ENCODE results near the gene IMMP2L. TPM values are rescaled to one million over a fixed set of nuclear protein-coding genes. Genes with fewer than 3 reads are reported as not detected.

Gene IMMP2L
- total and polyA plus RNA-seq, 4 donors = 9.2 to 34.7 (median 11.1) TPM

DNA sequence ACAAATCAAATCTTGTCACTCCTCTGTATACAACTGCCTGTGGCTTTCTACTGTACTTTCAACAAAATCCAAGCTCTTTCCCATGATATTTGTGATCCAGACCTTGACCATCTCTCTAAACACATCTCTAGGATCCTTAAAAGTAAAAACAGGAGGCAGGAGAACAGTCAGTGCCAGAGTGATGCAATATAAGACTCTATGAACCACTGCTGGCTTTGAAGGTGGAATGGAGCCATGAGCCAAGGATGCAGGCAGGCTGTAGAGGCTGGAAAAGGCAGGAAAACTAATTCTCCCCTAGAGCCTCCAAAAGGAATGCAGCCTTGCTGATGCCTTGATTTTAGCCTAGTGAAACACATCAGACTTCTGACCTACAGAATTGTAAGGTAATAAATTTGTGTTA, 516.8 kb downstream of the IMMP2L start:
- Histone ChIP-seq H3K27ac (ENCODE audit: low read depth in 1 of 2, low read length in 1 of 2) (no peak overlapping the region), H3K4me1 (ENCODE audit: control insufficient read depth in 5 of 5, insufficient read depth in 5 of 5, low read length in 5 of 5) (peaks cover 0 to 9% (median 0%) of the 10 kb centered on the region in 5 donors), H3K27me3 (ENCODE audit: control insufficient read depth in 3 of 3, insufficient read depth in 3 of 3, low read length in 2 of 3) (no peaks in the 10 kb centered on the region), H3K4me3 (no peak overlapping the region), H3K9ac (ENCODE audit: insufficient read depth in 1 of 2, low read length in 2 of 2) (no peak overlapping the region), H3K36me3 (ENCODE audit: control insufficient read depth in 4 of 4, insufficient read depth in 4 of 4, low read length in 4 of 4) (no peaks in the 10 kb centered on the region), H3K9me3 (ENCODE audit: control insufficient read depth in 4 of 4, insufficient read depth in 3 of 4, low read length in 3 of 4) (no peaks in the 10 kb centered on the region)
- TF ChIP-seq, protein P1, sequence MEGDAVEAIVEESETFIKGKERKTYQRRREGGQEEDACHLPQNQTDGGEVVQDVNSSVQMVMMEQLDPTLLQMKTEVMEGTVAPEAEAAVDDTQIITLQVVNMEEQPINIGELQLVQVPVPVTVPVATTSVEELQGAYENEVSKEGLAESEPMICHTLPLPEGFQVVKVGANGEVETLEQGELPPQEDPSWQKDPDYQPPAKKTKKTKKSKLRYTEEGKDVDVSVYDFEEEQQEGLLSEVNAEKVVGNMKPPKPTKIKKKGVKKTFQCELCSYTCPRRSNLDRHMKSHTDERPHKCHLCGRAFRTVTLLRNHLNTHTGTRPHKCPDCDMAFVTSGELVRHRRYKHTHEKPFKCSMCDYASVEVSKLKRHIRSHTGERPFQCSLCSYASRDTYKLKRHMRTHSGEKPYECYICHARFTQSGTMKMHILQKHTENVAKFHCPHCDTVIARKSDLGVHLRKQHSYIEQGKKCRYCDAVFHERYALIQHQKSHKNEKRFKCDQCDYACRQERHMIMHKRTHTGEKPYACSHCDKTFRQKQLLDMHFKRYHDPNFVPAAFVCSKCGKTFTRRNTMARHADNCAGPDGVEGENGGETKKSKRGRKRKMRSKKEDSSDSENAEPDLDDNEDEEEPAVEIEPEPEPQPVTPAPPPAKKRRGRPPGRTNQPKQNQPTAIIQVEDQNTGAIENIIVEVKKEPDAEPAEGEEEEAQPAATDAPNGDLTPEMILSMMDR (IDR thresholded peaks at IDR 0.05; ENCODE audit: control extremely low read depth, extremely low read depth) = no peak
- DNase-seq (peak in 1 of 3 donors; percentile 15), ATAC-seq (ENCODE audit: insufficient read depth, low FRiP score) (no peak)

DNA sequence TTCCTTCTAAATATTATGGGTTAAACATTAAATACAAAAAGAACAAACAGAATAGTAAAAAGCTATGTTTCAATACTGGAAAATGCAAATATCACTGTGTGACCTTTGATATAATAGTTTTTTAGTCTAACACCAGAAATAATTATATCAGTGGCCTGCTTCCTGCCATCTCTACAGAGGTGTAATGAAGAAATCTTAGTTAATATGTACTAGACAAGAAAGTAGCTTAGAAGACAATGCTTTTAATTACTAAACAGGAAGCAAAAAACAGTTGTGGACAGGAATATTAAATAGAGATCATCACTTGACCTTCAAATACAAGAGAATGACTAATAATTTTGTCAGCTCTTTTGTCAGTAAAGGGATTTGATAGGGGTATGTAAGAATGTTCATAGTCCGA, 518.7 kb downstream of the IMMP2L start:
- TF ChIP-seq, protein P1 (IDR thresholded peaks at IDR 0.05; ENCODE audit: control extremely low read depth, extremely low read depth) = no peak
- DNase-seq = no peak
- H3K27ac ChIP-seq (ENCODE audit: low read depth in 1 of 2, low read length in 1 of 2) = no peak overlapping the region
- no peaks in the 10 kb centered on the region for H3K9me3 ChIP-seq (ENCODE audit: control insufficient read depth in 4 of 4, insufficient read depth in 3 of 4, low read length in 3 of 4)
- 90 to 100% methylated on average over 1 of the region's 1 CpG for WGBS, 2 donors
- H3K9ac ChIP-seq (ENCODE audit: insufficient read depth in 1 of 2, low read length in 2 of 2) = no peak overlapping the region
- ATAC-seq (ENCODE audit: insufficient read depth, low FRiP score) = no peak
- no peak overlapping the region for H3K4me3 ChIP-seq
- peaks cover 0 to 3% (median 0%) of the 10 kb centered on the region in 5 donors for H3K4me1 ChIP-seq (ENCODE audit: control insufficient read depth in 5 of 5, insufficient read depth in 5 of 5, low read length in 5 of 5)
- no peaks in the 10 kb centered on the region for H3K27me3 ChIP-seq (ENCODE audit: control insufficient read depth in 3 of 3, insufficient read depth in 3 of 3, low read length in 2 of 3)
- H3K36me3 ChIP-seq (ENCODE audit: control insufficient read depth in 4 of 4, insufficient read depth in 4 of 4, low read length in 4 of 4) = no peaks in the 10 kb centered on the region

DNA sequence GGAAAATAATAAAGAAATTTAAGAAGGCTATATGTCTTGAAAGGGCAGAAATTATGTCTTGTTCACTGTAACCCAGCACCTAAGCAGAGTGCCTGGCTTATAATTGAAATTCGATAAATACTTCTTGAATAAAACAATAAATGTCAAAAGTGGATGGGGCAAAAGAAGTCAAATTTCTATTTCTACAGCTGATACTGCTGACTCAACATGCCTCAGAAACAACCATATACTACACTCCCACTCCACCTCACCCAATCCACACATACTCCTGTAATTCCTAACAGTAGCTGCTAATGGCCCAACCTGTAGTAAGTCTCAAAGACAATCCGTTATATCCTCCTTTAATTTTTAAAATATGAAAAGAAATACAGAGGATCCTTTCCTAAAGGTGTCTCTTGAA, 519.5 kb downstream of the IMMP2L start:
- no peak overlapping the region for H3K27ac ChIP-seq (ENCODE audit: low read depth in 1 of 2, low read length in 1 of 2)
- TF ChIP-seq, protein P1 (IDR thresholded peaks at IDR 0.05; ENCODE audit: control extremely low read depth, extremely low read depth) = no peak
- peaks cover 0 to 3% (median 0%) of the 10 kb centered on the region in 5 donors for H3K4me1 ChIP-seq (ENCODE audit: control insufficient read depth in 5 of 5, insufficient read depth in 5 of 5, low read length in 5 of 5)
- H3K36me3 ChIP-seq (ENCODE audit: control insufficient read depth in 4 of 4, insufficient read depth in 4 of 4, low read length in 4 of 4) = no peaks in the 10 kb centered on the region
- WGBS, 2 donors = 94 to 96% methylated on average over 2 of the region's 2 CpGs
- H3K27me3 ChIP-seq (ENCODE audit: control insufficient read depth in 3 of 3, insufficient read depth in 3 of 3, low read length in 2 of 3) = no peaks in the 10 kb centered on the region
- H3K9ac ChIP-seq (ENCODE audit: insufficient read depth in 1 of 2, low read length in 2 of 2) = no peak overlapping the region
- no peak overlapping the region for H3K4me3 ChIP-seq
- no peak for DNase-seq
- H3K9me3 ChIP-seq (ENCODE audit: control insufficient read depth in 4 of 4, insufficient read depth in 3 of 4, low read length in 3 of 4) = no peaks in the 10 kb centered on the region
- ATAC-seq (ENCODE audit: insufficient read depth, low FRiP score) = no peak

DNA sequence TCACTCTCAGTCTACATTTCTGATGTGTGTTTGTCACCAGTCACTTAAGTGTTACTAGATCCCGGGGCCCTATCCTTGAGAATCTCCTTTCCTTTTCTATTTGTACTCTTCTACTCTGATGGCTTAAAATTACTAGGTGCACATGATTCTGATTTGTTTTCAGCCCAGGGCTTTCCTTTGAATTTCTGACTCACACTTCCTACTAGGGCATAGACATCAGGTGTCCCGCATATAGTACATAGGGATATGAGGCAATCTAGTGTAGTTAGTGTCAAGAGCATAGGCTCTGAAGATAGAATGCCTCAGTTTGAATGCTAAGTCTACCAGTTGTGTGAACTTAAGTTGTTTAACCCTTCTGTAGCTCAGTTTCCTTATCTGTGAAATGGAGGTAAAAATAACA, 520.7 kb downstream of the IMMP2L start:
- H3K27ac ChIP-seq (ENCODE audit: low read depth in 1 of 2, low read length in 1 of 2) = no peak overlapping the region
- H3K4me3 ChIP-seq = no peak overlapping the region
- H3K9ac ChIP-seq (ENCODE audit: insufficient read depth in 1 of 2, low read length in 2 of 2) = no peak overlapping the region
- H3K27me3 ChIP-seq (ENCODE audit: control insufficient read depth in 3 of 3, insufficient read depth in 3 of 3, low read length in 2 of 3) = no peaks in the 10 kb centered on the region
- DNase-seq (no peak), ATAC-seq (ENCODE audit: insufficient read depth, low FRiP score) (no peak)
- H3K9me3 ChIP-seq (ENCODE audit: control insufficient read depth in 4 of 4, insufficient read depth in 3 of 4, low read length in 3 of 4) = no peaks in the 10 kb centered on the region
- no peaks in the 10 kb centered on the region for H3K36me3 ChIP-seq (ENCODE audit: control insufficient read depth in 4 of 4, insufficient read depth in 4 of 4, low read length in 4 of 4)
- TF ChIP-seq, protein P1 (IDR thresholded peaks at IDR 0.05; ENCODE audit: control extremely low read depth, extremely low read depth) = no peak
- WGBS, 2 donors = 70 to 84% methylated on average over 2 of the region's 2 CpGs
- H3K4me1 ChIP-seq (ENCODE audit: control insufficient read depth in 5 of 5, insufficient read depth in 5 of 5, low read length in 5 of 5) = peaks cover 0 to 3% (median 0%) of the 10 kb centered on the region in 5 donors

All from lung (tissue), 12 donors.